NOMO-1 (cell line): ENCODE measurements around the gene IGFALS.

Source experiments
- DNase-seq, 2 experiments: peaks; one replicate each; lab custom pipeline; 2025; ENCODE audit not compliant: unreplicated experiment in 2 of 2; lab: John Stamatoyannopoulos, UW

IGFALS gene

DNA sequence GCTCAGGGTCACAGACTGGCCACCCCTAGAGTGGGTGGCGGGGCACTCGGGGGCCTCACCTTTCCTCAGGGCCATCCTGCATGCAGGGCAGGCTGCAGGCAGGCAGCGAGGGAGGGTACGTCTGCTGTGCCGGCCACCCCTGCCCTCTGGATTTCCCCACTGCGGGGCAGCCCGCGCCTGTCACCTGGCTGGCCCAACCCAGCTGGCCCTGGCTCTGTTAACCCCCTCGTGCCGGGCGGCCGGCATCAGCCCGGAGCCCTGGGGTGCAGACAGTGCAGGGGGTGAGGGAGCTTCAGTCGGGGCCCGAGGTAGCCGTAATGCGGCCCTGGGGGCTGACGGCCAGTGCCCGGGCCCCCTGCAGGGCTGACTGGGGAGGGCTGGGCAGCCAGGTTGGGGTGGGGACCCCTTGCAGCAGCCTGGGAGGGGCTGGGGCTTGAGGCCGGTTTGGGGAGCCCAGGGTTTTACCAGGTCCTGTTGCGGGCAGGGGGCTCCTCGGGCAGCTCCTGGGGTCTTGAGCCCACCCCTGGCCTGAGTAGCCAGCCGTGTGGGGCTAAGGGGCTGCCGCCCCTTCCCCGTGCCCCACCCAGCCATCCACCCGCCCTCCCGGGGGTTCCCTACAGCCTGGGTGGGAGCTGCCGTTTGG lies at the start of gene IGFALS:
IGFALS (minus strand) TSS at position 128 of the 643 bp plus-strand sequence; CDS start at position 75, 53 bp downstream.
- no peak for DNase-seq

DNA sequence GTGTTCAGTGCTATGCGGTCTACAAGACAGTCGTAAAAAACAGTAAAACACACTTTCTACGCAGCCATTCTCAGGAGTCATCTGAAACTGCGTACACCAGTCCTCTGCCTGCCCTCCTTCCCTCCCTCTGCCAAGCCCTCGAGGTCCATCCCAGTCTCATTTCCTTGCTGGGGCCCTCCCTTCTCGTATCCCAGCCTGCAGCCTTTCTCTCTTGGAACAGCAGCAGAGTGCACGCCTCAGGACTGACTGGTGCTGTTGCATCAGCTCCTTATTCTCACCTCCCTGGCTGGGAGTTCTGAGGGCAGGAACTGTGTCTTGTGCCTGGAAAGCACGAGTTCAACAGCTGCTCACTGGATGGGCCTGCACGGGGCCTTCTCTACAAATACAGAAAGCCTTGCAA lies 46.0 kb upstream of the IGFALS start:
- no peak for DNase-seq

GRCh38 chr16:1834096-1834495 lies 40.6 kb upstream of the IGFALS start:
- DNase-seq = no peak

DNA sequence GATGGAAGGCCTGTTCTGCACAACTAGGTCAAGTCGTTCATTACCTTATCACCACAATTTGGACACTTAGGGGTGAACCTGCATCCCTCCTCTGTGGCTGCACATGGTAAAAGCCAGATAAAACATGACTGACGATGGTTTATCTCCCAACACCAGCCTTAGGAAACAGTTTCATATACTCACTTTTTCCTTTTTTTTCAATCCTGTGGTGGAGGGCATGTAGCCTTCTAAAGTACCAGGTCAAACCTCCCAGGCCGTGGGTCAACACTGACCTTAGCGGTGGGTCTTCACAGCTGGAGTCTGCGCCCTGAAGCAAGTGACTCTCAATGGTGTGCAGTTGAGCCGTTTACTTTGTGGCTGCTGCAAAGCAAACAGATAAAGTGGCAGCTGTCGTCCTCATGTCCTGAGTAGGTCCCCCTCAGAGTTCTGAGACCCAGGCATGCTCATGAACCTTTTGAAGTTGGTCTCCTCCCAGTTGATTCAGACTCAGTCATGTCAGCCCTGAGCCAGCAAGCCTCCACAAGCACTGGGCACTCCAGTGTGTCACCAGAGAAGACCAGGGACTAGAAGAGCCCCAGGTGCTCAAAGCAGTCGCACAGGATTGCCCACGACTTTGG lies 39.4 kb upstream of the IGFALS start:
- DNase-seq = no peak

- no peak for DNase-seq
Measured at GRCh38 chr16:1831186-1832075, 37.9 kb upstream of the IGFALS start.

GRCh38 chr16:1830213-1830612 lies 36.7 kb upstream of the IGFALS start:
- DNase-seq = no peak

DNA sequence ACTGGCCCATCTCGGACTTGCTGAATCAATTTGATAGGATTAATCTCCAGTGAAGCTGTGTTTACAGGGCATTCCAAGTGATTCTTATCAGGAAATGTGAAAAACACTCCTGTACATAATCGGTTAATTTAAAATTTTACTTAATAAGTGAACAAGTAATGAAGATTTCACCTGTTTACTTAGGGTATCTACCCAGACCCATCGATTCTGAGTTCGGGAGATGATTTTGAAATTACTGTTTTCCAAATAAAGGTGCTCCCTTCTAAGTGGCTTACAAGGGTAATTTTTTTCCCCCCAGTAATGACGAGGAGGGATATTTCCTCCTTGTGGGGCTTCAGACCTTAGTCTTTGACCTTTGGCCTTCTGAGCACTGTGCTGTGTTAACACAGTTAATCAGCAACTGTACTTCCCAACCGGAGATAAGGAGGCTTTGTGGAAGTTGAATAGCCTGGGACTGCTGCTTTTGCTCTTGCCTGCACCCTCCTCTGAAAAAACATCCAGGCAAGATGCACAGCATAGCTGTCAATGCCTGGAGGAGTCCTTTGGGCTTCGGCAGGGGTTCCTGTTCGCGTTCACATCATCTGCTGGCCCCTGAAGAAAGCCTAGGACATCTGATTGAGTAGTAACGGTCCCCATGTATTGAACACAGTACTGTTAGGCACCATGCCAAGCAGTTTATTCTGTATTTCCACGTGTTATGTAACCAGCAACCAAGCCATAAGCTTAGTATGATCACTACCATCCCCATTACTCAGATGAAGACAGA lies 35.3 kb upstream of the IGFALS start:
- DNase-seq = no peak

DNA sequence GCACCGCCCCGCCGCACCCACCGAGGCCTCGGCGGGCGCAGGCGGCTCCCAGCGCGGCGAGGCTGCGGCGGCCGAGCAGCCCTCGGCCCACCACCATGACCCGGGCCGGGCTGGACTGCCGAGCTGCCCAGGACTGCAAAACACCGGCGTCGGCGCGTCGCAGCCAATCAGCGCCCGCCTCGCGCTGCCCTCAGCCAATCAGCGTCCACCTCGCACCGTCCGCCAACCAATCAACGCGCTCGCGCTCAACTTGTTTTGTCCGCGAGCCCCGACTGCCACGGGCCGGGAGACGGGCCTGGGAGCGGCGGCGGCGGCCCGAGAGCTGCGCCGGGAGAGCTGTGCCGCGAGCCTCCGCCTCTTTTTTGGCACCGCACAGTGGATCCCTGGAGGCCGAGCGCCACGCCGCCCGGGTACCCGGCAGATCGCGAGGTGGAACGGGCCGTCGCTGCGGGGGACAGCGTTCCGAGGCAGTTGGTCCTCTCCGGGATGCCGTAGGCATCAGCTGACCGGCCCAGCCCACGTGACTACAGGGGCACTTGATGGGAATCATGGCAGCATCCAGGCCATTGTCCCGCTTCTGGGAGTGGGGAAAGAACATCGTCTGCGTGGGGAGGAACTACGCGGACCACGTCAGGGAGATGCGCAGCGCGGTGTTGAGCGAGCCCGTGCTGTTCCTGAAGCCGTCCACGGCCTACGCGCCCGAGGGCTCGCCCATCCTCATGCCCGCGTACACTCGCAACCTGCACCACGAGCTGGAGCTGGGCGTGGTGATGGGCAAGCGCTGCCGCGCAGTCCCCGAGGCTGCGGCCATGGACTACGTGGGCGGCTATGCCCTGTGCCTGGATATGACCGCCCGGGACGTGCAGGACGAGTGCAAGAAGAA lies 33.4 kb upstream of the IGFALS start, which contains the start of the genes FAHD1 and HAGH:
FAHD1 (plus strand) TSS at position 516 of the 883 bp plus-strand sequence; CDS start at position 549, 33 bp downstream.
HAGH (minus strand) TSS at position 135 of the 883 bp plus-strand sequence; CDS start at position 97, 38 bp downstream.
- peak; percentile 83 to 92 for DNase-seq

- DNase-seq = peak; percentile 59 to 78
Measured at GRCh38 chr16:1825864-1826690, 32.6 kb upstream of the IGFALS start.

GRCh38 chr16:1825381-1825863 lies 31.9 kb upstream of the IGFALS start:
- DNase-seq = no peak

DNA sequence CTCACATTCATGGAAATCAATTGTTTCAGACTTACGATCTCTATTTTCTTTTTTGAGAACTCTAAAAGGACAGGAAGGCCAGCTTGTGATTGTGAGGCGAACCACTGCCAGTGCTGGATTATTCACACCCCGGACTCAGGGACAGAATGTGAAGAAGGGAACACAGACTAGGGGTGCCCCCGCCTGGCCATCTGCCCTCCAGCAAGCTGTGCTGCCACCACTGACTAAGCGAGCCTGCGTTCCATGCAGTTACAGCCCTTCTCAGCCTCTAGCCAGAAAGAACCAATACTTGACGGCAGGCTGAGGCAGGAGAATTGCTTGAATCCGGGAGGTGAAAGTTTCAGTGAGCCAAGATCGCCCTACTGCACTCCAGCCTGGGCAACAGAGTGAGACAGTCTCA lies 30.3 kb upstream of the IGFALS start:
- DNase-seq = no peak

DNA sequence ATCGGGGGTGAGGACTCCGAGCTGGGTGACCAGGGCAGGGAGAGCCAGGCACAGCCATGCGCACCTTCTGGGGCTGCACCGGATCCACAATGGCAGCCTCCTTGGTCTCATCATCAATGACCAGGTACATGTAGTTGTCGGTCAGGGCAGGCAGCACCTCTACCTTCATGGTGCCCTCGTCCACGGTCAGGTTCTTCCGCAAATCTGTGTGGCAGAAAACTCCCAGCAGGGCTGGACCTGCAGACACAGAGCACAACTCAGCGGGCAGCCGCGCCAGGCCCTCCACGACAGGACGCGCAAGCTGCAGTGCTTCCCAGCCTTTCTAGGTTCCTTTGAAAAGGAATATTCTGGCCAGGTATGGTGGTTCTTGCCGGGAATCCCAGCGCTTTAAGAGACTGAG lies 29.3 kb upstream of the IGFALS start:
- no peak for DNase-seq

GRCh38 chr16:1821861-1822611 lies 28.5 kb upstream of the IGFALS start:
- no peak for DNase-seq

DNA sequence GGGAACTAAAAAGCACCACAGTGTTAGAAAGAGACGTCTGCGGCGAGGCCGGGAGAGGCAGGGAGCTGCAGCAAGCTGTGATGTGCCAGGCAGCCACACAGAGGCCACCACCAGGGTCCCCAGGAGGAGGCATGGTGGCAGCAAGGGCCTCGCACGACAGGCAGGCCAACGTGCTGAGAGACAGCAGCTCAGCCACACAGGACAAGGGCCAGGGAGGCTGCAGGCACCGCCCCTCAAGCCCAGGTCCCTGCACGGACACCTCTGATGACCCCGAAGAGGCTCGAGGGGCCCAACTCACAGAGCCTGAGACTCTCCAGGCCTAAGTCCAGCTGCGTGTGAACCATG lies 27.4 kb upstream of the IGFALS start:
- no peak for DNase-seq

- DNase-seq = no peak
Measured at GRCh38 chr16:1820096-1820945, 26.8 kb upstream of the IGFALS start.

- no peak for DNase-seq
Measured at GRCh38 chr16:1819611-1820010, 26.1 kb upstream of the IGFALS start.

- no peak for DNase-seq
Measured at GRCh38 chr16:1818873-1819525, 25.5 kb upstream of the IGFALS start.
